SK-N-MC (cell line): ENCODE results near the gene PVRIG.

Source experiments
- EZH2 ChIP-seq: fragments of 200-600 bp; sonication (generic); IDR thresholded peaks from one replicate; pipeline ENCODE4 v1.6.1; 2017; ENCODE audit warnings: antibody characterized with exemption
- FOXP2 ChIP-seq: optimal IDR thresholded peaks from 2 replicates; pipeline ENCODE3; 2011; ENCODE audit warnings: mild to moderate bottlenecking, moderate library complexity; ENCODE audit not compliant: insufficient read depth; ENCODE audit errors: extremely low read length, control extremely low read depth
- POLR2AphosphoS5 ChIP-seq: IDR thresholded peaks from 2 replicates; pipeline ENCODE4 v1.6.1; 2012; ENCODE audit warnings: mild to moderate bottlenecking, low read depth, low read length, borderline replicate concordance

DNA sequence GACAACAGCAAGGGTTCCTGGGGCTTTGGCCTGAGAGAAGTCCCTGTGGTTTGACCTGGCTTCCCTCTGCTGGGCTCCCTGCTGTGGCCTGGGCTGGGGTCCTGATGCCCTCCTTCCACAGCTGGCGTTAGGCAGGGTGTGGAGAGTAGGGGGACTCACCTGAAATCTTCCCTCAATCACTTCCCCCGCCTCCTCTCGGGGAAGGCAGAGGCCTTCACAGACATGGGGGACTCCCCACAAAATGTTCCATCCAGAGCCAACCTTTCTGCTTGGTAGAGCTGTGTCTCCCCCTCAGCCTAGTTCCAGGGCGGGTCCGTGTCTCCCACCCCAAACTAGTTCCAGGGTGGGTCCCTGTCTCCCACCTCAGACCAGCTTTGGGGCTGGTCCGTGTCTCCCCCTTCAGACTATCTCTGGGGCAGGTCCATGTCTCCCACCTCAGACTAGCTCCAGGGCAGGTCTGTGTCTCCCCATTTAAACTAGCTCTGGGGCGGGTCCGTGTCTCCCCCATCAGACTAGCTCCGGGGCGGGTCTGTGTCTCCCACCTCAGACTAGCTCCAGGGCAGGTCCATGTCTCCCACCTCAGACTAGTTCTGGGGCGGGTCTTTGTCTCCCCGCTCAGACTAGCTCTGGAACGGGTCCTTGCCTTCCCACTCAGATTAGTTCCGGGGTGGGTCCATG is 2.2 kb downstream of the PVRIG start:
- no peak for TF ChIP-seq EZH2
- TF ChIP-seq POLR2AphosphoS5 = no peak
- TF ChIP-seq FOXP2 = no peak
